ENCODE results near the gene KCNJ6. TPM values are rescaled to one million over a fixed set of nuclear protein-coding genes. Genes with fewer than 3 reads are reported as not detected.

KCNJ6 gene
- total and polyA plus RNA-seq, 2 of the 8 experiments (the other 6 are each of a cell fraction or from before 2014, with no cell fraction given), result 0.51 to 1.2 TPM

GRCh38 chr21:37595944-37596343, 320.3 kb downstream of the KCNJ6 start:
- H2AFZ ChIP-seq (ENCODE audit: low read length), result no peak overlapping the region
- no peaks in the 10 kb centered on the region for H3K23me2 ChIP-seq (ENCODE audit: low read depth, low read length)
- peaks cover 8 to 21% (median 17%) of the 10 kb centered on the region in 4 experiments for H3K4me1 ChIP-seq (replicated peaks in 1 of 4; ENCODE audit: control insufficient read depth in 3 of 4, insufficient read depth in 4 of 4, low read length in 3 of 4)
- H2BK12ac ChIP-seq (ENCODE audit: low read depth, low read length), result peak overlapping the region; percentile 64; the same call in 1 of the 2 replicates
- no peak for DNase-seq (ENCODE audit: low read depth in 1 of 2, low spot score in 2 of 2)
- H2BK15ac ChIP-seq (ENCODE audit: low read length), result peak overlapping the region; percentile 65; the same call in 1 of the 2 replicates
- H3K4ac ChIP-seq (replicated peaks; ENCODE audit: insufficient read length, low read depth, low read length), result no peak overlapping the region
- FAIRE-seq, result no peak
- no peak overlapping the region for H3K27ac ChIP-seq (ENCODE audit: low read depth, low read length)
- peak overlapping the region; percentile 51; the same call in 1 of the 2 replicates for H2BK20ac ChIP-seq (ENCODE audit: low read length)
- no peak overlapping the region for H3K23ac ChIP-seq (ENCODE audit: insufficient read length)
- no peaks in the 10 kb centered on the region for H3K9me3 ChIP-seq (ENCODE audit: insufficient read depth in 2 of 2, low read depth in 1 of 2, low read length in 1 of 2)
- no peak overlapping the region for H2BK120ac ChIP-seq (replicated peaks; ENCODE audit: low read depth, low read length)
- no peak overlapping the region for H3K14ac ChIP-seq (ENCODE audit: insufficient read length)
- peaks cover 0 to 5% of the 10 kb centered on the region in 2 experiments; a peak in 1 of 4 replicates for H3K79me2 ChIP-seq (ENCODE audit: control insufficient read depth in 1 of 2, insufficient read depth in 2 of 2, low read length in 2 of 2)
- no peaks in the 10 kb centered on the region for H3K36me3 ChIP-seq (ENCODE audit: control insufficient read depth in 2 of 4, insufficient read depth in 4 of 4, low read length in 3 of 4)
- POLR2A ChIA-PET (ENCODE audit: partially characterized antibody), result interaction anchor here (1.6 kb wide), 1 partner anchor 35 kb away, joined by 5 read pairs; no protein-coding TSS in a partner anchor
- H3K27me3 ChIP-seq (replicated peaks in 1 of 4; ENCODE audit: control insufficient read depth in 3 of 4, extremely low read depth in 1 of 4, insufficient read depth in 3 of 4, low read length in 3 of 4), result no peaks in the 10 kb centered on the region
- no peaks in the 10 kb centered on the region for H3K79me1 ChIP-seq (ENCODE audit: low read depth, low read length)
- peak overlapping the region; percentile 95 for H4K91ac ChIP-seq (replicated peaks; ENCODE audit: insufficient read length, low read length)
- WGBS, 2 experiments (ENCODE audit: extremely low coverage in 1 of 2, insufficient coverage in 1 of 2, insufficient read length in 1 of 2, insufficient replicate concordance in 2 of 2, low coverage in 1 of 2, low lambda C conversion rate in 2 of 2, missing lambda C conversion rate in 1 of 2), result 91% methylated on average over 8 of the region's 8 CpGs; no CpG with 5 or more reads in 1 of the 2 experiments
- no peak overlapping the region for H3K4me3 ChIP-seq (ENCODE audit: extremely low read depth in 1 of 4, insufficient read depth in 2 of 4, low read depth in 3 of 4, low read length in 4 of 4)
- H3K9ac ChIP-seq (replicated peaks in 1 of 4; ENCODE audit: extremely low read depth in 1 of 4, low read depth in 3 of 4, low read length in 3 of 4), result no peak overlapping the region
- H4K8ac ChIP-seq (ENCODE audit: extremely low read depth, insufficient read depth, low read length), result no peak overlapping the region
- CTCF ChIA-PET (ENCODE audit: partially characterized antibody), result interaction anchor here (1.1 to 1.8 kb wide), 2 partner anchors 29 to 39 kb away, joined by 3 to 4 read pairs; no protein-coding TSS in a partner anchor
- H3K4me2 ChIP-seq (ENCODE audit: insufficient read depth in 1 of 2, low read depth in 2 of 2, low read length in 2 of 2), result no peak overlapping the region
- no peak overlapping the region for H3K56ac ChIP-seq (replicated peaks; ENCODE audit: insufficient read length, low read depth, low read length)
- peak overlapping the region; percentile 1; the same call in 1 of the 2 replicates for H2AK5ac ChIP-seq (ENCODE audit: low read depth, low read length)
- H2BK5ac ChIP-seq (ENCODE audit: low read depth, low read length), result peak overlapping the region; percentile 74; the same call in 1 of the 2 replicates
- peak overlapping the region; percentile 55; the same call in 1 of the 2 replicates for H3K18ac ChIP-seq (ENCODE audit: extremely low read depth, low read length)
- H4K20me1 ChIP-seq (replicated peaks in 1 of 2; ENCODE audit: control insufficient read depth in 1 of 2, insufficient read depth in 2 of 2, low read length in 2 of 2), result no peaks in the 10 kb centered on the region
- no peak overlapping the region for H4K5ac ChIP-seq (ENCODE audit: insufficient read length, low read depth, low read length)
- TF ChIP-seq SAP30 (IDR thresholded peaks at IDR 0.05; ENCODE audit: insufficient read depth, insufficient replicate concordance, low read length) (no peak), CBX5 (IDR thresholded peaks at IDR 0.05; ENCODE audit: low read depth, low read length) (no peak), EGR1 (IDR thresholded peaks at IDR 0.05; ENCODE audit: borderline replicate concordance, low read depth, low read length) (no peak), SP2 (IDR thresholded peaks at IDR 0.05; ENCODE audit: low read length) (no peak), RAD21 (IDR thresholded peaks at IDR 0.05 in 1 of 2, conservative IDR thresholded peaks at IDR 0.05 in 1 of 2; ENCODE audit: low read depth in 2 of 2, low read length in 2 of 2) (no peak), USF2 (IDR thresholded peaks at IDR 0.05; ENCODE audit: low read length) (no peak), RXRA (IDR thresholded peaks at IDR 0.05; ENCODE audit: insufficient read depth, low read depth, low read length) (no peak), RFX5 (IDR thresholded peaks at IDR 0.05; ENCODE audit: borderline replicate concordance, low read depth, low read length) (no peak), HDAC2 (IDR thresholded peaks at IDR 0.05; ENCODE audit: borderline replicate concordance in 1 of 2, low read depth in 2 of 2, low read length in 2 of 2) (no peak), FOSL1 (IDR thresholded peaks at IDR 0.05; ENCODE audit: insufficient read depth, low read depth, low read length) (no peak), GTF2F1 (IDR thresholded peaks at IDR 0.05; ENCODE audit: borderline replicate concordance, low read depth, low read length) (no peak)
